ENCODE measurements around the gene CTSD. TPM values are rescaled to one million over a fixed set of nuclear protein-coding genes. Genes with fewer than 3 reads are reported as not detected.

The CTSD gene
- total RNA-seq, 3 donors from 2014 or later = 244 to 694 (median 667) TPM

- H3K27me3 ChIP-seq = peaks cover 0 to 67% of the 10 kb centered on the region in 2 donors
- no peak overlapping the region for H3K4me3 ChIP-seq
- no peak for TF ChIP-seq POLR2A (IDR thresholded peaks at IDR 0.05)
- no peak overlapping the region for H3K27ac ChIP-seq
- H3K36me3 ChIP-seq = no peaks in the 10 kb centered on the region
- H3K9me3 ChIP-seq = no peaks in the 10 kb centered on the region
- no peak for DNase-seq (ENCODE audit: low spot score in 2 of 2)
- intact Hi-C loops (cut with DNase I; ENCODE audit: low total_unique reads) = no loop called here
- peaks cover 0 to 7% of the 10 kb centered on the region in 2 donors for H3K4me1 ChIP-seq
These were observed 33.6 kb downstream of the CTSD start for GRCh38 chr11:1730059-1730629.

- intact Hi-C loops (cut with DNase I; ENCODE audit: low total_unique reads) = no loop called here
- H3K9me3 ChIP-seq = no peaks in the 10 kb centered on the region
- peaks cover 0 to 63% of the 10 kb centered on the region in 2 donors for H3K27me3 ChIP-seq
- TF ChIP-seq CTCF (IDR thresholded peaks at IDR 0.05) (no peak), POLR2A (IDR thresholded peaks at IDR 0.05) (no peak), POLR2AphosphoS5 (IDR thresholded peaks at IDR 0.05) (no peak)
- H3K27ac ChIP-seq = no peak overlapping the region
- DNase-seq (ENCODE audit: low spot score in 2 of 2) = no peak
- H3K4me3 ChIP-seq = no peak overlapping the region
- peaks cover 0 to 7% of the 10 kb centered on the region in 2 donors for H3K4me1 ChIP-seq
- H3K36me3 ChIP-seq = no peaks in the 10 kb centered on the region
These were observed 34.1 kb downstream of the CTSD start for GRCh38 chr11:1729692-1730011.

GRCh38 chr11:1728931-1729691 lies 34.6 kb downstream of the CTSD start:
- Histone ChIP-seq H3K27me3 (peaks cover 0 to 57% of the 10 kb centered on the region in 2 donors), H3K4me1 (peaks cover 0 to 7% of the 10 kb centered on the region in 2 donors)
- no peak for DNase-seq (ENCODE audit: low spot score in 2 of 2)

GRCh38 chr11:1728301-1728700 lies 35.4 kb downstream of the CTSD start:
- Histone ChIP-seq H3K9me3 (no peaks in the 10 kb centered on the region), H3K4me1 (peaks cover 0 to 7% of the 10 kb centered on the region in 2 donors), H3K27ac (no peak overlapping the region), H3K27me3 (peaks cover 0 to 49% of the 10 kb centered on the region in 2 donors), H3K4me3 (no peak overlapping the region), H3K36me3 (no peaks in the 10 kb centered on the region)
- intact Hi-C loops (cut with DNase I; ENCODE audit: low total_unique reads) = no loop called here
- no peak for DNase-seq (ENCODE audit: low spot score in 2 of 2)
- TF ChIP-seq POLR2A (IDR thresholded peaks at IDR 0.05) (no peak), CTCF (IDR thresholded peaks at IDR 0.05) (no peak), POLR2AphosphoS5 (IDR thresholded peaks at IDR 0.05) (no peak)

More at GRCh38 chr11:1728931-1729691, 34.6 kb downstream of the CTSD start:
- TF ChIP-seq POLR2AphosphoS5 (IDR thresholded peaks at IDR 0.05) = no peak
- TF ChIP-seq POLR2A (IDR thresholded peaks at IDR 0.05) = no peak
- TF ChIP-seq CTCF (IDR thresholded peaks at IDR 0.05) = no peak
- Histone ChIP-seq H3K9me3 (no peaks in the 10 kb centered on the region), H3K27ac (no peak overlapping the region), H3K4me3 (no peak overlapping the region), H3K36me3 (no peaks in the 10 kb centered on the region)
- intact Hi-C loops (cut with DNase I; ENCODE audit: low total_unique reads) = no loop called here

- Histone ChIP-seq H3K4me3 (no peak overlapping the region), H3K4me1 (peaks cover 0 to 7% of the 10 kb centered on the region in 2 donors), H3K27ac (no peak overlapping the region), H3K36me3 (no peaks in the 10 kb centered on the region), H3K9me3 (no peaks in the 10 kb centered on the region), H3K27me3 (peaks cover 0 to 45% of the 10 kb centered on the region in 2 donors)
- no peak for DNase-seq (ENCODE audit: low spot score in 2 of 2)
- TF ChIP-seq POLR2AphosphoS5 (IDR thresholded peaks at IDR 0.05) (no peak), CTCF (IDR thresholded peaks at IDR 0.05) (no peak), POLR2A (IDR thresholded peaks at IDR 0.05) (no peak)
- intact Hi-C loops (cut with DNase I; ENCODE audit: low total_unique reads) = no loop called here
These were observed 35.9 kb downstream of the CTSD start for GRCh38 chr11:1727861-1728260.

Measured in breast epithelium (tissue), 4 donors.